HG03280 (cell line): ENCODE data around the gene IFNA5.

Experiments used
- ATAC-seq: cut with Tn5 transposase; IDR thresholded peaks from one replicate; pipeline ENCODE4 v1.9.1; 2021; ENCODE audit warnings: mild to moderate bottlenecking, moderate library complexity; ENCODE audit not compliant: unreplicated experiment

Gene IFNA5

DNA sequence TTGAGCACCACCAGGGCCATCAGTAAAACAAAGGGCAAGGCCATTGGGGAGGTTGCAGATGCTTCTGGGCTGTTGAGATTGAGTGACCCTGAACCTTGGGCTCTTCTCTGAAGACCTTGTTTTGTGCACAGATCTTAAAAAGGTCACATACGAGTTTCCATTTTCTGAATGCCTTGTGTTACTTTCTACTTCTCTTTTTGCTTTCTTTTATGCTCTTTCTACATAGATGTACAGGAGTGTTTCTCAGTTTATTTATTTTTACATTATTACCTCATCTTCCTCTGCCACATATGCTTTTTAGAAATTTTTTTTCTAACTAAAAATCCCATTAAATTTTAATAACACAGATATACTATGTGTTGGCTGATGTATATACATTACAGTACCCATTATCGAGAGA is at the start of gene IFNA5:
Gene IFNA5 (minus strand): TSS at position 101 of the 400 bp plus-strand sequence. CDS start 57 bp downstream, at position 44.
- no peak for ATAC-seq

DNA sequence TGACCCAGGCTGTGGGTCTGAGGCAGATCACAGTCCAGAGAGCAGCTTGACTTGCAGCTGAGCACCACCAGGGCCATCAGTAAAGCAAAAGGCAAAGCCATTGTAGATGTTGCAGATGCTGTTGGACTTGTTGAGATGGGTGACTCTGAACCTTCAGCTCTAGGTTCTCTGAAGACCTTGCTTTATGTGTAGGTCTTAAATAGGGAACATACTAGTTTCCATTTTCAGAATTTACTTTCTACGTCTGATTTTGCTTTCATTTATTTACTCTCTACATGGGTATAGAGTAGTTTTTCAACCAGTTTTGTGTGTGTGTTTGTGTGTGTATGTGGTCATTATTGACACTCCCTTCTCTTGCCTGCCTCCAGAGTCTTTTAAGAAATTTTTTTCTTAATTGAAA is 45.7 kb upstream of the IFNA5 start, which contains the start of gene IFNA6:
Gene IFNA6 (minus strand): TSS at position 101 of the 400 bp plus-strand sequence. CDS start 0 bp downstream, at position 101.
- ATAC-seq, result no peak

DNA sequence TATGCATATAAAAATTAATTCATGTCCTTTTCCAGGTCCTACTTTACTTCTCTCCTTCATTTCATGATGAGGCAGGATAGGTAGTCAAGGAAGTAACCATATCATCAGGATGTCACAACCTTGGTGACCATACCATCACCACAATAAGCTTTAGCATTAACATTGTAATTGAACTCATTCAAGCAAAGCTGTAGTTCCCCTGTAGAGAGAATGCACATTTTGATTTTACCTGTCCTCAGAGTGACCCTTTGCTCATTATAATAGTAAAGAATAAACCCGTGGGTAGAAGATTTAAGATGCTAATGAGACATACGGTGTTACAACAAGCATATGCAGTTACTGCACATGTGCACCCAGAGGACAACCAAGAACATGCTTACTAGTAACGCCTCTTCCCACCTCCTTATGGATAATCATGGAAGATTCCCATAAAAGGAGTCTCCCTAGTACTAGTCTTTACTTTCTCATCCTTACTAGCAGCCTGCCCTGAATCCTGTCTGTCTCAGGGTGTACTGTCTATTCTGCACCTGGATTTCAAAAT is 43.4 kb upstream of the IFNA5 start:
- ATAC-seq, result no peak

DNA sequence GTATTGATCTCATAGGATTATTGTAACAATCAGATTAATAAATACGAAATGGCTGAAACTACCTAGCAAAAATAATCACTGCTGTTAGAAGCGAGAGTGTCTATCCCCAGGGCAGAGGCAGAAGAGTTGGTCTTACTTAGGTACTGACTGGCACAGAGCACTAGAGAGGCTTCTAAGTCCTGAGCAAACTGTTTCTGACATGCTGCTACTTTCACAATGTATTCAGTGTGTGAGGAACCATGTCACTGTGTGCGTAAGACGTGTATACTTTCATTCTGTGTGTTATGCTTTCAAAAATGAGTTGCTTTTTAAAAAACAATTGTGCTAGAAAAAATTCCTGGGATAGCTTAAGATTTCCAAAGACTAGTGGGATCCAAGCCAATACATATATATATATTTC is 35.6 kb upstream of the IFNA5 start:
- no peak for ATAC-seq

DNA sequence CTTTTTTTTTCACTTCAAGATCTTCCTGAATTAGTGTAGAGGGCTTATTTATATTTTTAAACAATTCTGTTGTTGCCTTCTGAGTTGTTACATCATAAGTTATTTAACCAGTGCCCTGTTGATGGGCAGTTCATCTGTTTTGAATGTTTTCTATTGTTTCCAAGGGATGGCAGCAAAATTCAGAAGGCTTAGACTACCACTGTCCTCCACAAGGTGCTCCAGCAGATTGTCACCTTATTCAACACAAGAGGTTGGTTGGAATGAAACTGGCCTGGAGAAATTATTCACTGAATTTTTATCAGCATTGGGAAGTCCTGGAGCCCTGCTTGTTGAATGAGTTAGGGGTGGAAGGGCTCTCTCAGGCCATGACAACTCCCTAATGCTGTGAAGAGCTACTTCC is 31.3 kb upstream of the IFNA5 start:
- no peak for ATAC-seq

DNA sequence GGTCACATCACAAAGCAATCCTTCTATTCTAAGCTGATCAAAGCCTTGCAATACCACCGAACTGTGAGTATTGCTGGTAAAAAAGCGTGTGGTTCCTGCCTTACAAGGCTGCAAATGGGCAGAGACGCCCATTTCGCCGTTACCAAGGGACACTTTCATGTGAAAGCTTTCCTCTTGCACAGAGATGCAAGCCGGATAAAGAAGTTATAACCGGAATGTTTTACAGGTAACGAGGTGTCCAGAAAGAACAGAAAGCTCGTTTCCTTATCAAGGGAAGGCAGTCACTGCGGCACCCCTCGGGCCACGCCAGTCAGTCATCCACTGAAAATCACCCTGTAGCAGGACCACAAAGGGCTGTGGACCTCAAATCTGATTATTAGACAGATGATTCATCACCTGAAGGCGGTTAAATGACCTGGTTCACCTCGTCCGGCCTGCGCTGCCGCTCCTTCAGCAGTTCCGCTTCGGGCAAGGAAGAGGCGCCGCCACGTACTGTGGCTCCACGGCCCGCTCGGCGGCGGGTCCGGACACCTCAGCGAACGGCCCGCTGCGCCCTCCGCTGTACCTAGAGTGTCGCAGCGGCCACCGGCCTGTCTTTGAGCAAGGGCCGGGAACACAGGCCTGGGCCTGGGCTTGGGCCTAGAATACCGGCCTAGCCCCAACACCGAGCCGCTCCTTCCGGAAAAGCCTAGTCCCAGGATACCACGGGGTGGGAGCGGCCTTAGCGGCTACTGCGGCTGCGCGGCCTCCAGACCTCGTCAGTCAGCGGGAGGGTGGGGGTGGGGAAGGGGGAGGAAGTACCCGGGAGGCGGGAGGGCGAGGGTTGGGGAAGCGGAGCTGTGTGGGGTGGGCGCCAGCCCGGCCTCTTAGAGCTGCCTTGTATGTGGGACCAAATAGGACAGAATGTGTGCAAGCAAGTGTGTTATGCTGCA is 29.9 kb upstream of the IFNA5 start, which contains the start of gene KLHL9:
Gene KLHL9 (minus strand): TSS at position 704 of the 932 bp plus-strand sequence. CDS start 545 bp downstream, at position 159.
- ATAC-seq, result peak; percentile 86

DNA sequence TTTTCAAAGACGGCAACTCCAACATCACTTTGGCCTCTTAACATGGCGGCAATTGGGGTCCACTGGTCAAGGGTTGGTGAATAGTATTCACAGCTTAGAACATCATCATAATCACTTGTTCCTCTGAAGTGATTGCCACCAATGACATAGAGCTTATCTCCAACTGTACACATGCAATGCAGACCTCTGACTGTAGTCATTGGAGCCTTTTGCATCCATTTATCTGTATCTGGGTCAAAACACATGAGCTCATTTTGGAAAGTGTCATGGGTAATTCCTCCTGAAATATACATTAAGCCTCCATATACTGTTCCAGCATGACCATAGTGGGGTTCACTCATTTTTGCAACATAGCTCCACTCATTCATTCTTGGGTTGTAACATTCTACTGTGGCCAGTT is 28.1 kb upstream of the IFNA5 start:
- ATAC-seq, result no peak

DNA sequence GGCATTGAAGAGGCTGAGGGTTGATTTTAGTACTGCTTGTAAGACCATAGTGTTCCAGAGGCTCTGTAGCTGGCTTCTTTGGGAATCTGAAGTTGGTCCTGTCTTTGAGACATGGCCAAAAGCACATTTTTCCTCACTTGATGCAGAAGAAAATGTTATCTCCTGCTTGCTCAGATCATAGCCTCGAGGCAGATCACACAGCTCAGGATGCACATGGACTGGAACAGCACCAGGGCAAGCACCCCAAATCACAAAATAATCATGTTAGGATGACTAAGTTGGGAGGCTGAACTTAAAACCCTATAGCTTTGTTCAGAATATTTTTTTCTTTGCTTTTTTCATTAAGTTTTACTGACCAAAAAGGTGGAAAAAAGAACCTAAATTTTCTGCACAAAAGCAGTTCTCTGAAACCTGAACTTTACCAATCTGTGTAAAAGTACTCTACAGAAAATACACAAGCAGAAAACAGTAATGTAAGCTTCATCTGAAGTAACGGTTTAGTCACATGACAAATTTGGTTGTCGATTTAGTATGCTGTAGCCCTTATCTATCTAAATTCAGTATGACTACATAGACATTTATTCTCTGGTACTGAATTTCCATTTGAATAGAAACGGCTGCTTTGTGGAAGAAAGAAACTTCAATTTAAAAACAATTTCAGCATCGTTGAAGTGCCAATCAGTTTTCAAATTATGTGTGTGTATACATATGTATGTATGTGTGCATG is 26.7 kb upstream of the IFNA5 start:
- ATAC-seq, result no peak

DNA sequence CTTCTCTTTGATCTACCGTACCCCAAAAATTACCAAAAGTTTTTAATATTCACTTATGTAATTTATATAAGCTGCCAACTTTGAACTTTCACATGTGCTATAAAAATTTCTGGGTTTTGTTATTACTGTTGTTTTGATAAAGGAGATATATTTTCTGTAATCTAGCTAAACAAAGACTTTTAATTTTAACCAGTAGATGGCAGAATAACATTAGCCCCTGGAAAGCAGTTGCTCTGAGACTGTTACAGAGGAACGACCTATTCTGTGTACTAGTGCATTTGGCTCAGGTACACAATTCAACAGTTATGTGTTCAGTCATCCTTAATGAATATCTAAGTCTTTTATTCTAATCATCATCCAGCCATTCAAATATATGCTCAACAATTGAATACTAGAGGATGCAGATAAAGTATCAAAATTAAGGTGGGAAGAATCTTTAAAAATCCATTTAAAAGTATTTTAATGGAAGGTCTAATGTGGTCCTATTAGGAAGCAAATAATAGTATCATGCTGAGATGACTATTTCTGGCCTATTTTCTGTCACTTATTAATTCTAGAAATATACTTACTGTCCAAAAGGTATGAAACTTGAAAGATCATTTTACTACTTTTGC is 21.5 kb upstream of the IFNA5 start:
- ATAC-seq, result peak; percentile 83

DNA sequence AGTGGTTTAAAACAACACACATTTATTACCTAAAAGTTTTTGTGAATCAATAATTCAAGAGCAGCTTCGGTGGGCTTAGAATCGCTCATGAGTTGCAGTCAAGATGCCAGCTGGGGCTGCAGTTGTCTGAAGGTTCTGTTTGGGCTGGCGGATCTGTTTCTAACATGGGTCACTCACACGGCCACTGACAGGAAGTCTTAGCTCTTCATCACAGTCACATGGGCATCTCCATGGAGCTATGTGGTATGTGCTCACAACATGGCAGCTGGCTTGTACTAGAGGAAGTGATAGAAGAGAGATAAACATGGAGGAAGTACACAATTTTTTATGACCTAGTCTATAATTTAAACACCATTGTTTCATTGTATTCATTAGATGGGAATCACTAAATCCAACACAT is 18.9 kb upstream of the IFNA5 start:
- no peak for ATAC-seq

DNA sequence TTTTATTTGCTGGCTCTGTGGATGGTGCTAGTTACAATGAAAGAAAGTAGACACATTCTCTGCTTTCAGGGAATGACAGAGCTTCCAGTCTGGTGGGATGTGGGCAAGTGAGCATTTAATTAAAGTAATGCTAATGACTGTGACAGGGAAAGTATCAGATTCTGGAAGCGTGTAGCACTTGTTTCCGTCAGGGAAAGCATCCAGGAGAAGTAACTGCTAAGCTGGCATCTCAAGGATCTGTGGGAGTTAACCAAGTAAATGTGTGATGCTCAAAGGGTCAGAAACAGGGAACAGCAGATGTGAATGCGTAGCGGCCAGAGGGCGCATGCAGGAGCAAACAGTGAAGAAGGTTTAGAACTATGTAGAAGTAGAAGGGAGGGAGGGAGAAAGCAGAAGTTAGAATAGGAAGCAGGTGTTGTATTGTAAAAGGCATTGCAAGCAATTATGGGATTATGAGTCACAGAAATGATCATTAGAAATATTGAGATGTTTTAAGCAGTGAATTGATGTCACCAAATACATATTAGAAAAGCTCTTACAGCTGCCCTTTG is 17.9 kb upstream of the IFNA5 start:
- ATAC-seq, result no peak

DNA sequence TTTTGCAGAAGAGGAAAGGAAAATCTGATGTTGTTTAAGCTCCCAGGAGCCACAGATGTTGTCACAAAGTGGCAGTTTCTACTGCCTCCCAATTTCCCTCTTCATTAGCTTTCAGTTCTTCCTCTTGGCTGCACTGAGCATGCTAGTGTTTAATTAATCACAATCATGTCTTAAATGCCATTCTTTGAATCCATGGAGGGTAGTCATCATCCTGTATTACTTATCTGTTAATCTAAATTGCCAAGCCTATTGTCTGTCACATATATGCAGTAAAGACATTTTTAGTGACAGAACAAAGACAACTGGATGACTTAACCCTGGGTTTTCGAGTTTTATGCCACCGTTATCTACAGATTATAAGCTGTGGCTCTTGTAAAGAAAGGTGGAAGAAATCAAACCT is 15.4 kb upstream of the IFNA5 start:
- ATAC-seq, result no peak

DNA sequence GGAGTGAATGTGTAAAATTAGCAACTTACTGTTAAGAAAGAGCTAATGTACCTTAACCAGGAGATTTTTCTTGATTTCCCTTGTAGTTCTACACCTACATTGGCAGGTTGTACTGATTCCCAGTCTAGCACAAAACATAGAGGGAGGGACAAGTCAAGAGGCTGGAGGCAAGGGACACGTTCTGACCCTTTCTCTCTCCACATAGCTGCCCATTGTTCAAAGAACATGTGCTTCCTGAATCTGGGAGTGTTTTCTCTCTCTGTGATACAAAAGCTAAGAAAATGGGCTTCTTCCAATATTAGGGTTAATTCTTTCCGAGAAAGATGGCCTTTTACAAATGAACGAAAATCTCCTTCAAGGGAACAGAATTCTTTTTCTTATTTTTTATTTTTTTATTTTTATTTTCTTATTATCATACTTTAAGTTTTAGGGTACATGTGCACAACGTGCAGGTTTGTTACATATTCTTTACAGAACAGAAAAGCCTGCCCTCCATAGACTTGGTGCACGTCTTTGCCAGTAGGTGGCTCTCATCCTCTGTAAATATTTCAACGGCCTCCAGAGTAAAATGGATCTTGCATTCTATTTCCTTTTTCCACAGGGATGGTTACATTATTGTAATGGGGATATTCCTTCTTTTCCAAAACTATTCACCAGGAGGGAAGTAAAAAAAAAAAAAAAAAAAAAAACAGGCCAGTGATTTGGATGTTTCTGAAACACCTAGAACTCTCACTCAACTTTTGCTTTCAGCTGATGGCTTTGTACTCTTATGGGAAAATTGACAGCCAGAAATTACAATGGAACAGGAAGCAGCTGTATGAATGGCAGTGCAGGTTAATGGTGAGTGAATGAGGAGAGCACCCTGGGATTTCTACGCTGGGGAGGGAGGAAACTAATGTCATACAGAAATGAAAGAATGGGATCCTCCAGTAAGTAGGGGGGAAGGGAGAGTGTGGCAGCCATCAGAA is 13.1 kb upstream of the IFNA5 start:
- ATAC-seq, result peak; percentile 75

DNA sequence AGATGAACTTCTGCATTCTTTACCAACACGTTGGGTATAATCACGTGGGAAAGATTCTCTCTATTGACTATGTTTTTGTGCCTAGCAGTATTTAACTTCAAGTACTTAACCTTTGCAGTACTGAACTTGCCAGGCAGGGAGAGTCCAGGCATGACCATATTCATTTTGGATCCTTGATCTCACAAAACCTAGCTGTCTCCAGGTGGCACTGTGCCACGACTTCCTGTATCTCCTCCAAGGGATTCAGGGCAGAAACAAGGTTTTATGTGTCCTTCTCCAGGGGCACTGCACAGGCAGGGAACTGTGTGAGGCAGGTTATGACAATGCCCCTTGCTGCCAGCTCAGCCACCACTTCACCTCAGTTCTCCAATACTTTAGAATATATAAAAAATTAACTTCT is 11.7 kb upstream of the IFNA5 start:
- ATAC-seq, result no peak

DNA sequence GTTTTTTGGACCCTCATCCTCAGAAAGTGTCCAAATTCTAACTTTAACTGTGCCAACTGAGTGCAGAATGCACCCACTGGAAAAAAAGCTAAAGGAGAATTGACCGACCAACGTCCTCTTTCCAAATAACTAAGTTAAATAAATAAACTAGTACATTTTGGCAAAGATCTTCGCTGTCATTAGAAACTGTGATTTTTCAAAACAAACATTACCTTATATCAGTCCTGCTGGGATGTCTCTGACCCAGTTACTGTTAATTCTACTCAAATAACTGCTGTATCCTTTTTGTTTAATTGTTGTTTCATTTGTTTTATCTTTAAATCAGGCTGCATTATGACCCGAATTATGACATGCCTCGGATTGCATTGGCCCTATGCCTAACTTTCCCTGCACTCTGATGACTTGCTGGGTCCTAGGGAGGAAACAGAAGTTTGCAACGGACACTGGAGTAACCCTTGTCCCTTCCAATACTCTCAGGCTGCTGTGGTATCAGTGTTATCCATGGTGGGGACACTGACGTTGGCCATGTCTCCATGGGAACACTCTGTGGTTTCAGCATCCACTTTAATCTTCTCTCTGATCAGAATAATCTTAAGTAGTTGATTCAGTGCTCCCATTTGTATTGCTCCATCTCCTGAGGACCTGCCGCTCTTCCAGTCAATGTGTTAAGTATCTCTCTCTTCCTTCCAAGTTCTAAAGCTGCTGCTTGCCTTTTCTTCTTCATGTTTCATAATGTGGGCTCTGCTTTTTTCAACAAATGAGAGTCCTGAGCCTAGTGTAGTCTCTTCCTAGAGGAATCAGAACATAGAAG is 11.1 kb upstream of the IFNA5 start:
- ATAC-seq, result no peak

DNA sequence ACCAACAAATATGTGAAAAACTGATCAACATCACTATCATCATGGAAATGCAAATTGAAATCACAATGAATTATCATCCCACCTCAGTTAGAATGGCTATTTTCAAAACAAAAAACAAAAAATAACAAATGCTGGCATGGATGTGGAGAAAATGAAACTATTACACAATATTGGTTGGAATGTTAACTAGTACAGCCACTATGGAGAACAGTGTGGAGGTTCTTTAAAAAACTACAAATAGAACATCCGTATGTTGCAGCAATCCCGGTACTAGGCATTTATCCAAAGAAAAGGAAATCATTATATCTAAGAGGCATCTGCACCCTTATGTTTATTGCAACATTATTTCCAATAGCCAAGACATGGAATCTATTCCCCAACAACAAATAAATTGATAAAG is 9.0 kb upstream of the IFNA5 start:
- ATAC-seq, result no peak

DNA sequence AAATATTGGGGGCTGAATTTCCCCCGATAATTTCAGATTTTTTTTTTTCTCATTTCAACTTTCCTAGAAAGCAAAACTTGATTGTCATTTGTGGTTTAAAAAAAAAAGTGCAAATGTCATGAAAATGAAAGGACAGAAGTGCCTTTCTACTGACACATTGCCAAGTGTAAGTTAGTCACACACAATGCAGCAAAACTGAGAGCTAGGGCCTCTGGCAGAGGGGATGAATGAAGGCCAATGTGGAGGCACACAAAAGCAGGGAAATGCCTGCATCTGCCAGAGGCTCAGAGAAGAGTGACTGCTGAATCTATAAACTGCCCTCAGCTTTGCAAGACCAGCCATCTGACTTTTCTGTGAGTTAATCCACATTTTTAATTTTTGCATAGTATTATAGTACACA is 6.8 kb upstream of the IFNA5 start:
- no peak for ATAC-seq

DNA sequence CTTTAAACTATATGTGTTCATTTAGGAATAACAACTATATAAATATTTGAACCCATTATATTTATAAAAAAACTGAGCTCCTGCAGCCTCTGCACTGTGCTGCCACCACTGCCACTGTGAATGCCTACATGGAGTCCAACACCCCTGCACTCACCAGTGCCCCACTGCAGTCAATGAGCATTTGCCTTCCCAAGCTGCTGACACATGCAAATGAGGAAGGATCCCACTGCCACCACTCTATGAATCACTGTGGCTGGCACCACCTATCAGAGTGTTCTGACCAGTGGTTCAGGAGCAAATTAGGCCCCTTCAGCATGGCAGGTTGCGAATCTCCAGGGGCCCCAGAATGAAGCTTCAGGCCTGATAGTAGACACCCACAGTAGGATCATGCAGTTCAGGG is 9.1 kb downstream of the IFNA5 start:
- ATAC-seq, result no peak
